VCaP (cell line): ENCODE measurements around the gene THAP9.
"Not testable (repeated sequence)": the region's sequence is repeated elsewhere in the genome, so short reads cannot be mapped to it uniquely, and the experiment has no call there.

Source experiments
- H3K27ac ChIP-seq: fragments of 450-650 bp; 2 replicates; pipeline ENCODE4 v1.5.1; 2017
- CTCF ChIP-seq: fragments of 450-650 bp; conservative IDR thresholded peaks from 2 replicates; pipeline ENCODE4 v1.5.1; 2017; ENCODE audit warnings: mild to moderate bottlenecking, moderate library complexity

The THAP9 gene, protein sequence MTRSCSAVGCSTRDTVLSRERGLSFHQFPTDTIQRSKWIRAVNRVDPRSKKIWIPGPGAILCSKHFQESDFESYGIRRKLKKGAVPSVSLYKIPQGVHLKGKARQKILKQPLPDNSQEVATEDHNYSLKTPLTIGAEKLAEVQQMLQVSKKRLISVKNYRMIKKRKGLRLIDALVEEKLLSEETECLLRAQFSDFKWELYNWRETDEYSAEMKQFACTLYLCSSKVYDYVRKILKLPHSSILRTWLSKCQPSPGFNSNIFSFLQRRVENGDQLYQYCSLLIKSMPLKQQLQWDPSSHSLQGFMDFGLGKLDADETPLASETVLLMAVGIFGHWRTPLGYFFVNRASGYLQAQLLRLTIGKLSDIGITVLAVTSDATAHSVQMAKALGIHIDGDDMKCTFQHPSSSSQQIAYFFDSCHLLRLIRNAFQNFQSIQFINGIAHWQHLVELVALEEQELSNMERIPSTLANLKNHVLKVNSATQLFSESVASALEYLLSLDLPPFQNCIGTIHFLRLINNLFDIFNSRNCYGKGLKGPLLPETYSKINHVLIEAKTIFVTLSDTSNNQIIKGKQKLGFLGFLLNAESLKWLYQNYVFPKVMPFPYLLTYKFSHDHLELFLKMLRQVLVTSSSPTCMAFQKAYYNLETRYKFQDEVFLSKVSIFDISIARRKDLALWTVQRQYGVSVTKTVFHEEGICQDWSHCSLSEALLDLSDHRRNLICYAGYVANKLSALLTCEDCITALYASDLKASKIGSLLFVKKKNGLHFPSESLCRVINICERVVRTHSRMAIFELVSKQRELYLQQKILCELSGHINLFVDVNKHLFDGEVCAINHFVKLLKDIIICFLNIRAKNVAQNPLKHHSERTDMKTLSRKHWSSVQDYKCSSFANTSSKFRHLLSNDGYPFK

GRCh38 chr4:82900411-82901182 is at the start of gene THAP9:
TSS of gene THAP9 (plus strand) at chr4:82900735. CDS start at chr4:82900803, 68 bp downstream.
- peak within 1 kb of the TSS; percentile 91 for H3K27ac ChIP-seq
- no peak for TF ChIP-seq CTCF

DNA sequence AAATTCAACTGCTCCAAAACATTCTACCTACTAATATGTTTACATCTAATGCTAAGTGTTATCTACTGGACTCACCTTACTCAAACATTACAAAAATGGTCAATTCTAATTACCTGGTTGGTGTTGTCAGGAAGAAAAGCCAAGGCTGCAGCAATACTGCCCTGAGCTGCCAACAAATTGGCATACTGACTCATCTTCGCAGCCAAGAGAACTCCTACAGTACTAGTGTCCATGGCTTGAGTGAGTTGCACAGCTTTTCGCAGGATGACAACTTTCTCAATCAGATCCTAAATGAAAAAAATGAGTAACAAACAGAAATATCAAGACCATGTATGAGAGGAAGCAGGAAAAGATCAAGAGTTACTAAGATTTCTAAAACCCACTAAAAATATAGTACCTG is 49.2 kb upstream of the THAP9 start:
- no peak overlapping the region for H3K27ac ChIP-seq
- no peak for TF ChIP-seq CTCF

- peak; percentile 81 for TF ChIP-seq CTCF
- H3K27ac ChIP-seq: no peak overlapping the region
Measured at GRCh38 chr4:82851885-82852750, 48.4 kb upstream of the THAP9 start.

GRCh38 chr4:82852751-82853285 is 47.7 kb upstream of the THAP9 start:
- no peak overlapping the region for H3K27ac ChIP-seq
- TF ChIP-seq CTCF: 0 out of 2 replicates have a peak, but pooled peaks have one; percentile 3

GRCh38 chr4:82860487-82860886 is 40.0 kb upstream of the THAP9 start:
- not testable (repeated sequence) for H3K27ac ChIP-seq

DNA sequence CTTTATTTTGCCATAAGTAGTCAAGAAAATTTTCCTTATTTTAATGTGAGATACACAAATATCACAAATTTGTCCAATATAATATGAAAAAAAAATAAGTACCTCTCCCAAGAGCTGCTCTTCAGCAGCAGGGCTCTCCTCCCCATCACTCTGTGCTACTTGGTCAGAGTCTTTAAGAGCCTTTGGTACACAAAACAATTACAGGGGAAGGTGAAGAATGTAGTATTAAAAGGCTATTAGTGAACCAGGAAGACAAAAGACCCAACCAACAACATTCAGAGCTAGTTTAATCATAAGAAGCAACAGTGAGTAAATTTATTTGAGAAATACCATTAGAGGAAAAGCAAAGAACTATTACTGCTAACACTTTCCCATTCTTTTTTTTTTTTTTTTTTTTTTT is 39.0 kb upstream of the THAP9 start:
- TF ChIP-seq CTCF: no peak
- no peak overlapping the region for H3K27ac ChIP-seq

GRCh38 chr4:82864336-82864979 is 36.1 kb upstream of the THAP9 start:
- no peak overlapping the region for H3K27ac ChIP-seq
- TF ChIP-seq CTCF: no peak
